NCI-H146 treated with DMSO at 0.1 percent for 48 hours (cell line): ENCODE data around the gene VKORC1L1.
A peak's percentile ranks its signal among the peaks of the same experiment; 100 is the strongest.
"Not testable (repeated sequence)": the region's sequence is repeated elsewhere in the genome, so short reads cannot be mapped to it uniquely, and the experiment has no call there.

Experiments
- DNase-seq: peaks from one replicate; lab custom pipeline; 2025; ENCODE audit not compliant: unreplicated experiment; lab: John Stamatoyannopoulos, UW

VKORC1L1 gene

GRCh38 chr7:65975814-65976445 is 103.1 kb downstream of the VKORC1L1 start:
- DNase-seq, result no peak

GRCh38 chr7:65976659-65977196 is 103.9 kb downstream of the VKORC1L1 start:
- DNase-seq, result no peak

- DNase-seq, result no peak
Measured at GRCh38 chr7:65978891-65979582, 106.2 kb downstream of the VKORC1L1 start.

GRCh38 chr7:65979583-65980477 is 107.0 kb downstream of the VKORC1L1 start:
- DNase-seq, result no peak

- DNase-seq, result no peak
Measured at GRCh38 chr7:65980478-65981250, 107.8 kb downstream of the VKORC1L1 start.

- DNase-seq, result peak; percentile 75
Measured at GRCh38 chr7:65981965-65982792, 109.3 kb downstream of the VKORC1L1 start, which contains the start of gene GUSB. Gene GUSB, minus strand, starts transcription at chr7:65982213. Its CDS starts 30 bp downstream, at chr7:65982183.

GRCh38 chr7:65983965-65984658 is 111.2 kb downstream of the VKORC1L1 start:
- DNase-seq, result no peak

GRCh38 chr7:65988084-65988483 is 115.2 kb downstream of the VKORC1L1 start:
- DNase-seq, result no peak

GRCh38 chr7:65988503-65988902 is 115.6 kb downstream of the VKORC1L1 start:
- not testable (repeated sequence) for DNase-seq

- DNase-seq, result no peak
Measured at GRCh38 chr7:65989694-65990080, 116.8 kb downstream of the VKORC1L1 start.

GRCh38 chr7:65991829-65992228 is 119.0 kb downstream of the VKORC1L1 start:
- not testable (repeated sequence) for DNase-seq

- DNase-seq, result no peak
Measured at GRCh38 chr7:65992526-65992925, 119.7 kb downstream of the VKORC1L1 start.

GRCh38 chr7:65994984-65995383 is 122.1 kb downstream of the VKORC1L1 start:
- DNase-seq, result not testable (repeated sequence)

- not testable (repeated sequence) for DNase-seq
Measured at GRCh38 chr7:66000823-66001417, 128.0 kb downstream of the VKORC1L1 start.

GRCh38 chr7:66005115-66005671 is 132.3 kb downstream of the VKORC1L1 start:
- DNase-seq, result not testable (repeated sequence)

- no peak for DNase-seq
Measured at GRCh38 chr7:66007232-66007631, 134.4 kb downstream of the VKORC1L1 start.
